H1 (cell line): Measurements from ENCODE around the gene RPL31. TPM values are rescaled to one million over a fixed set of nuclear protein-coding genes. Genes with fewer than 3 reads are reported as not detected.

Experiments used
- CTCF ChIA-PET: fragments of 300-600 bp; sonication (Branson Sonifier 250); formaldehyde crosslinking; loops from one replicate; lab custom pipeline; 2021; ENCODE audit not compliant: partially characterized antibody; lab: Charles Lee
- POLR2A ChIA-PET: fragments of 300-600 bp; sonication (Branson Sonifier 250); formaldehyde crosslinking; loops from one replicate; lab custom pipeline; 2021; ENCODE audit warnings: inconsistent platforms; ENCODE audit not compliant: partially characterized antibody; lab: Charles Lee
- DNase-seq, 2 experiments: peaks; one replicate each; pipeline versions ENCODE4 v3.0.0 to v3.0.0-alpha.2; 2010 to 2022; ENCODE audit warnings: low spot score in 2 of 2, low read depth in 1 of 2, mixed read lengths in 1 of 2
- FAIRE-seq: peaks from 2 replicates; lab custom pipeline; 2011; peaks lifted over from hg19 to GRCh38; lab: Jason Lieb, UNC
- H2AFZ ChIP-seq: 2 replicates; pipeline ENCODE4 v1.8.1; 2012; ENCODE audit warnings: low read length, inconsistent platforms
- H2AK5ac ChIP-seq: 2 replicates; pipeline ENCODE4 v1.6.1; 2013; ENCODE audit warnings: low read depth, low read length
- H2BK120ac ChIP-seq: replicated peaks from 2 replicates; pipeline ENCODE3; 2013; ENCODE audit warnings: low read depth, low read length, inconsistent platforms
- H2BK12ac ChIP-seq: 2 replicates; pipeline ENCODE4 v1.6.1; 2013; ENCODE audit warnings: low read depth, low read length
- H2BK15ac ChIP-seq: 2 replicates; pipeline ENCODE4 v1.6.1; 2013; ENCODE audit warnings: low read length
- H2BK20ac ChIP-seq: 2 replicates; pipeline ENCODE4 v1.6.1; 2013; ENCODE audit warnings: low read length
- H2BK5ac ChIP-seq: 2 replicates; pipeline ENCODE4 v1.6.1; 2013; ENCODE audit warnings: low read depth, low read length
- H3K14ac ChIP-seq: 2 replicates; pipeline ENCODE4 v1.6.1; 2013; ENCODE audit warnings: inconsistent platforms; ENCODE audit not compliant: insufficient read length
- H3K18ac ChIP-seq: 2 replicates; pipeline ENCODE4 v1.6.1; 2013; ENCODE audit warnings: low read length; ENCODE audit errors: extremely low read depth
- H3K23ac ChIP-seq: 2 replicates; pipeline ENCODE4 v1.6.1; 2013; ENCODE audit warnings: inconsistent platforms; ENCODE audit not compliant: insufficient read length
- H3K23me2 ChIP-seq: 2 replicates; pipeline ENCODE4 v1.6.1; 2013; ENCODE audit warnings: low read depth, low read length
- H3K27ac ChIP-seq: 2 replicates; pipeline ENCODE4 v1.6.1; 2011; ENCODE audit warnings: low read depth, low read length, inconsistent platforms
- H3K27me3 ChIP-seq, 4 experiments: replicated peaks in 1 of 4; 1 replicate in 1 of 4; 2 replicates in 3 of 4; pipeline versions ENCODE4 v1.6.1 to v1.8.1; 2011 to 2013; ENCODE audit warnings: low read length in 3 of 4, mild to moderate bottlenecking in 3 of 4, inconsistent platforms in 2 of 4, mixed read lengths in 2 of 4, moderate library complexity in 1 of 4; ENCODE audit not compliant: control insufficient read depth in 3 of 4, insufficient read depth in 3 of 4; ENCODE audit errors: extremely low read depth in 1 of 4
- H3K36me3 ChIP-seq, 4 experiments: 2 replicates each; pipeline versions ENCODE4 v1.6.1 to v1.8.1; 2011 to 2013; ENCODE audit warnings: mild to moderate bottlenecking in 4 of 4, low read length in 3 of 4, moderate library complexity in 2 of 4, control low read depth in 1 of 4, inconsistent platforms in 1 of 4; ENCODE audit not compliant: insufficient read depth in 4 of 4, control insufficient read depth in 2 of 4
- H3K4ac ChIP-seq: replicated peaks from 2 replicates; pipeline ENCODE3; 2013; ENCODE audit warnings: low read length, low read depth, mixed read lengths, inconsistent platforms; ENCODE audit not compliant: insufficient read length
- H3K4me1 ChIP-seq, 4 experiments: replicated peaks in 1 of 4; 1 replicate in 1 of 4; 2 replicates in 3 of 4; pipeline versions ENCODE4 v1.6.1 to v1.8.1; 2011 to 2013; ENCODE audit warnings: low read length in 3 of 4, inconsistent platforms in 2 of 4, mixed read lengths in 1 of 4; ENCODE audit not compliant: insufficient read depth in 4 of 4, control insufficient read depth in 3 of 4
- H3K4me2 ChIP-seq, 2 experiments: 2 replicates each; pipeline versions ENCODE4 v1.6.1 to v1.8.1; 2011 to 2013; ENCODE audit warnings: low read depth in 2 of 2, low read length in 2 of 2, control low read depth in 1 of 2, inconsistent platforms in 1 of 2, mild to moderate bottlenecking in 1 of 2; ENCODE audit not compliant: insufficient read depth in 1 of 2
- H3K4me3 ChIP-seq, 4 experiments: fragments of 200-600, 300-600 bp in 1 of 4; sonication (generic), shearing (Covaris generic), sonication (Bioruptor Twin) in 1 of 4; 2 replicates each; pipeline versions ENCODE4 v1.5.1 to v1.8.1; 2011 to 2016; ENCODE audit warnings: low read length in 4 of 4, low read depth in 3 of 4, control low read depth in 2 of 4, inconsistent platforms in 2 of 4, mild to moderate bottlenecking in 2 of 4, mixed read lengths in 1 of 4, moderate library complexity in 1 of 4; ENCODE audit not compliant: insufficient read depth in 2 of 4; ENCODE audit errors: extremely low read depth in 1 of 4
- H3K56ac ChIP-seq: replicated peaks from 2 replicates; pipeline ENCODE3; 2013; ENCODE audit warnings: low read depth, mild to moderate bottlenecking, mixed read lengths, low read length, inconsistent platforms; ENCODE audit not compliant: insufficient read length
- H3K79me1 ChIP-seq: 2 replicates; pipeline ENCODE4 v1.6.1; 2013; ENCODE audit warnings: low read depth, low read length, control low read depth
- H3K79me2 ChIP-seq, 2 experiments: 2 replicates each; pipeline versions ENCODE4 v1.6.1 to v1.8.1; 2012 to 2013; ENCODE audit warnings: low read length in 2 of 2, mild to moderate bottlenecking in 2 of 2, inconsistent platforms in 1 of 2; ENCODE audit not compliant: insufficient read depth in 2 of 2, control insufficient read depth in 1 of 2
- H3K9ac ChIP-seq, 4 experiments: replicated peaks in 1 of 4; 1 replicate in 1 of 4; 2 replicates in 3 of 4; pipeline versions ENCODE4 v1.6.1 to v1.8.1; 2011 to 2013; ENCODE audit warnings: low read depth in 3 of 4, low read length in 3 of 4, control low read depth in 2 of 4, mild to moderate bottlenecking in 2 of 4, moderate library complexity in 2 of 4, inconsistent platforms in 1 of 4; ENCODE audit errors: extremely low read depth in 1 of 4
- H3K9me3 ChIP-seq, 2 experiments: 2 replicates each; pipeline versions ENCODE4 v1.6.1 to v1.8.1; 2012 to 2013; ENCODE audit warnings: mild to moderate bottlenecking in 2 of 2, moderate library complexity in 2 of 2, control low read depth in 1 of 2, inconsistent platforms in 1 of 2, low read depth in 1 of 2, low read length in 1 of 2, mixed read lengths in 1 of 2; ENCODE audit not compliant: insufficient read depth in 2 of 2
- H4K20me1 ChIP-seq, 2 experiments: replicated peaks in 1 of 2; 2 replicates each; pipeline versions ENCODE3 to v1.8.1; 2011 to 2013; ENCODE audit warnings: inconsistent platforms in 2 of 2, low read length in 2 of 2, mild to moderate bottlenecking in 1 of 2; ENCODE audit not compliant: insufficient read depth in 2 of 2, control insufficient read depth in 1 of 2
- H4K5ac ChIP-seq: 2 replicates; pipeline ENCODE4 v1.6.1; 2013; ENCODE audit warnings: low read length, low read depth, mixed read lengths, inconsistent platforms; ENCODE audit not compliant: insufficient read length
- H4K8ac ChIP-seq: 2 replicates; pipeline ENCODE4 v1.8.0; 2013; ENCODE audit warnings: mild to moderate bottlenecking, moderate library complexity, low read length, inconsistent platforms; ENCODE audit not compliant: insufficient read depth; ENCODE audit errors: extremely low read depth
- H4K91ac ChIP-seq: replicated peaks from 2 replicates; pipeline ENCODE3; 2013; ENCODE audit warnings: low read length, mixed read lengths, inconsistent platforms; ENCODE audit not compliant: insufficient read length
- CREB1 ChIP-seq: IDR thresholded peaks from 2 replicates; pipeline ENCODE4 v1.6.1; 2012; ENCODE audit warnings: inconsistent platforms
- CTCF ChIP-seq, 3 experiments: IDR thresholded peaks; 1 replicate in 2 of 3; 2 replicates in 1 of 3; pipeline versions ENCODE4 v1.5.1 to v1.6.1; 2011; ENCODE audit warnings: low read length in 3 of 3, mild to moderate bottlenecking in 3 of 3, inconsistent platforms in 2 of 3, low read depth in 1 of 3, moderate library complexity in 1 of 3; ENCODE audit not compliant: insufficient read depth in 1 of 3; ENCODE audit errors: control extremely low read depth in 1 of 3
- JUND ChIP-seq: IDR thresholded peaks from 2 replicates; pipeline ENCODE4 v1.6.1; 2011; ENCODE audit warnings: mild to moderate bottlenecking, improper control_type of control experiment, low read length
- MAX ChIP-seq: IDR thresholded peaks from 2 replicates; pipeline ENCODE4 v1.6.1; 2012; ENCODE audit warnings: inconsistent platforms
- NANOG ChIP-seq: IDR thresholded peaks from 2 replicates; pipeline ENCODE4 v1.6.1; 2011; ENCODE audit warnings: low read length, low read depth, mild to moderate bottlenecking, inconsistent platforms; ENCODE audit not compliant: insufficient read depth, poor library complexity, severe bottlenecking
- POLR2A ChIP-seq, 2 experiments: IDR thresholded peaks; 1 replicate in 1 of 2; 2 replicates in 1 of 2; pipeline ENCODE4 v1.6.1; 2011; ENCODE audit warnings: low read depth in 2 of 2, low read length in 2 of 2, mild to moderate bottlenecking in 2 of 2; ENCODE audit errors: control extremely low read depth in 1 of 2
- POU5F1 ChIP-seq: IDR thresholded peaks from 2 replicates; pipeline ENCODE4 v1.6.1; 2011; ENCODE audit warnings: low read depth, mild to moderate bottlenecking, low read length, moderate library complexity
- SAP30 ChIP-seq: fragments of 300-600 bp; sonication (generic); IDR thresholded peaks from 2 replicates; pipeline ENCODE4 v1.7.1; 2012; ENCODE audit warnings: low read length, moderate library complexity, mild to moderate bottlenecking, inconsistent platforms; ENCODE audit not compliant: insufficient read depth, insufficient replicate concordance
- SIN3A ChIP-seq, 2 experiments: IDR thresholded peaks in 1 of 2; conservative IDR thresholded peaks in 1 of 2; 2 replicates each; pipeline ENCODE4 v1.6.1; 2011 to 2012; ENCODE audit warnings: low read length in 2 of 2, improper control_type of control experiment in 1 of 2, low read depth in 1 of 2, mild to moderate bottlenecking in 1 of 2
- WGBS, 2 experiments: shearing (Covaris generic) in 1 of 2; methylation state at CpG; one replicate each; pipeline versions ENCODE4 v1.1.6 to v1.1.7; 2013 to 2015; ENCODE audit warnings: low lambda C conversion rate in 2 of 2, mixed read lengths in 2 of 2, inconsistent platforms in 1 of 2, low coverage in 1 of 2, missing lambda C conversion rate in 1 of 2; ENCODE audit not compliant: insufficient replicate concordance in 2 of 2, insufficient coverage in 1 of 2, insufficient read length in 1 of 2; ENCODE audit errors: extremely low coverage in 1 of 2, missing lambda C conversion rate in 1 of 2; 5-methylcytosine and 5-hydroxymethylcytosine counted together
- polyA plus RNA-seq, 7 experiments: library from polyadenylated mRNA; depleted of rRNA in 3 of 7; stranded (reverse) in 5 of 7; unstranded in 2 of 7; fragments of >200 nt in 5 of 7; fragments of 200-250 nt in 2 of 7; gene quantifications; 1 replicate in 5 of 7; 2 replicates in 1 of 7; 4 replicates in 1 of 7; pipeline versions ENCODE4 v1.2.1 to v1.2.3, GENCODE V29; 2011 to 2013; ENCODE audit warnings: missing spikeins in 2 of 7, mixed read lengths in 2 of 7
- total RNA-seq: library from RNA; stranded (reverse); fragmentation: NEBNext Ultra II Directional; extraction: Animal tissue kit (Norgen Biotek cat#: 25700); gene quantifications from 2 replicates; pipeline ENCODE4 v1.2.1, GENCODE V29; 2021

The RPL31 gene
- total and polyA plus RNA-seq, 2 of the 8 experiments (the other 6 are each of a cell fraction or from before 2014, with no cell fraction given), result 1,463 to 1,722 TPM

GRCh38 chr2:101047075-101047766 lies 45.1 kb downstream of the RPL31 start:
- FAIRE-seq, result no peak
- H2BK5ac ChIP-seq, result no peak overlapping the region; the same call in 1 of the 2 replicates
- TF ChIP-seq SIN3A (conservative IDR thresholded peaks at IDR 0.05 in 1 of 2, IDR thresholded peaks at IDR 0.05 in 1 of 2; ENCODE audit: low read depth in 1 of 2, low read length in 2 of 2) (no peak), POLR2A (IDR thresholded peaks at IDR 0.05; ENCODE audit: control extremely low read depth in 1 of 2, low read depth in 2 of 2, low read length in 2 of 2) (no peak), CREB1 (no peak), JUND (no peak), POU5F1 (no peak), NANOG (no peak), SAP30 (no peak), CTCF (IDR thresholded peaks at IDR 0.05; ENCODE audit: control extremely low read depth in 1 of 3, insufficient read depth in 1 of 3, low read depth in 1 of 3, low read length in 3 of 3) (no peak), MAX (no peak)

More at GRCh38 chr2:101047075-101047766, 45.1 kb downstream of the RPL31 start:
- no peak overlapping the region for H2BK12ac ChIP-seq
- no peaks in the 10 kb centered on the region for H3K27me3 ChIP-seq
- no peak overlapping the region for H2BK120ac ChIP-seq
- no peak overlapping the region for H3K14ac ChIP-seq
- H2BK20ac ChIP-seq, result no peak overlapping the region
- no peaks in the 10 kb centered on the region for H3K79me2 ChIP-seq
- H4K20me1 ChIP-seq, result no peaks in the 10 kb centered on the region
- no peak overlapping the region for H3K27ac ChIP-seq
- no peak overlapping the region for H3K23ac ChIP-seq
- H3K79me1 ChIP-seq, result no peaks in the 10 kb centered on the region
- no peak overlapping the region for H3K4me3 ChIP-seq
- DNase-seq, result no peak
- no peak overlapping the region for H2BK15ac ChIP-seq
- peaks cover 0 to 8% (median 3%) of the 10 kb centered on the region in 4 experiments; a peak in 3 of 8 replicates for H3K36me3 ChIP-seq
- no peak overlapping the region for H4K5ac ChIP-seq
- ChIA-PET POLR2A (interaction anchor here (0.9 to 2.2 kb wide), 2 partner anchors 39 to 45 kb away, joined by 3 to 11 read pairs; partner anchors contain the start of gene RPL31), CTCF (interaction anchor here (0.7 to 5.0 kb wide), 4 partner anchors 10 to 141 kb away, joined by 3 to 31 read pairs (median 4); no protein-coding TSS in a partner anchor)
- no peak overlapping the region for H3K9ac ChIP-seq
- peak overlapping the region; percentile 41; the same call in 1 of the 2 replicates for H4K8ac ChIP-seq
- no peak overlapping the region for H3K18ac ChIP-seq
- H3K9me3 ChIP-seq, result no peaks in the 10 kb centered on the region
- 85% methylated on average over 12 of the region's 12 CpGs; no CpG with 5 or more reads in 1 of the 2 experiments for WGBS, 2 experiments
- no peak overlapping the region for H3K4me2 ChIP-seq
- H4K91ac ChIP-seq, result no peak overlapping the region
- no peak overlapping the region for H3K4ac ChIP-seq
- no peak overlapping the region for H2AFZ ChIP-seq
- H3K56ac ChIP-seq, result no peak overlapping the region
- H3K4me1 ChIP-seq, result peaks cover 0 to 7% (median 1%) of the 10 kb centered on the region in 4 experiments; a peak in 4 of 7 replicates
- no peaks in the 10 kb centered on the region for H3K23me2 ChIP-seq
- H2AK5ac ChIP-seq, result no peak overlapping the region
